HEK293 (cell line): ENCODE results near the gene AKT2.

Experiments
- BCL11A ChIP-seq: fragments of 450-650 bp; formaldehyde crosslinking; IDR thresholded peaks from 2 replicates; pipeline ENCODE4 v1.5.1; 2016; ENCODE audit warnings: low read depth, missing biosample characterization, missing genetic modification characterization
- MZF1 ChIP-seq: fragments of 450-650 bp; formaldehyde crosslinking; IDR thresholded peaks from 2 replicates; pipeline ENCODE4 v1.5.1; 2017; ENCODE audit warnings: missing biosample characterization, missing genetic modification characterization, borderline replicate concordance
- PRDM1 ChIP-seq: fragments of 450-650 bp; formaldehyde crosslinking; IDR thresholded peaks from 2 replicates; pipeline ENCODE4; 2016; ENCODE audit warnings: missing biosample characterization, missing genetic modification characterization
- REPIN1 ChIP-seq: fragments of 450-650 bp; formaldehyde crosslinking; IDR thresholded peaks from 2 replicates; pipeline ENCODE4 v1.5.1; 2017; ENCODE audit warnings: missing biosample characterization, missing genetic modification characterization, low read depth
- ZBTB48 ChIP-seq: fragments of 450-650 bp; formaldehyde crosslinking; IDR thresholded peaks from 2 replicates; pipeline ENCODE4 v1.5.1; 2016; ENCODE audit warnings: missing biosample characterization, missing genetic modification characterization
- ZFP37 ChIP-seq: fragments of 450-650 bp; formaldehyde crosslinking; IDR thresholded peaks from 2 replicates; pipeline ENCODE4 v1.5.1; 2016; ENCODE audit warnings: missing biosample characterization, missing genetic modification characterization
- ZFP41 ChIP-seq: fragments of 450-650 bp; formaldehyde crosslinking; IDR thresholded peaks from 2 replicates; pipeline ENCODE4 v1.5.1; 2016; ENCODE audit warnings: missing biosample characterization, missing genetic modification characterization, borderline replicate concordance
- ZNF16 ChIP-seq: fragments of 450-650 bp; formaldehyde crosslinking; IDR thresholded peaks from 2 replicates; pipeline ENCODE4 v1.5.1; 2016; ENCODE audit warnings: low read depth, missing biosample characterization, missing genetic modification characterization
- ZNF19 ChIP-seq: fragments of 450-650 bp; formaldehyde crosslinking; IDR thresholded peaks from 2 replicates; pipeline ENCODE4; 2016; ENCODE audit warnings: missing biosample characterization, missing genetic modification characterization, low read depth
- ZNF2 ChIP-seq: fragments of 450-650 bp; formaldehyde crosslinking; IDR thresholded peaks from 2 replicates; pipeline ENCODE4 v1.5.1; 2016; ENCODE audit warnings: missing biosample characterization, missing genetic modification characterization
- ZNF335 ChIP-seq: fragments of 450-650 bp; formaldehyde crosslinking; conservative IDR thresholded peaks from 2 replicates; pipeline ENCODE4 v1.5.1; 2016; ENCODE audit warnings: missing biosample characterization, missing genetic modification characterization
- ZNF366 ChIP-seq: fragments of 450-650 bp; formaldehyde crosslinking; conservative IDR thresholded peaks from 2 replicates; pipeline ENCODE4 v1.5.1; 2016; ENCODE audit warnings: missing biosample characterization, missing genetic modification characterization
- ZNF501 ChIP-seq: fragments of 450-650 bp; formaldehyde crosslinking; IDR thresholded peaks from 2 replicates; pipeline ENCODE4 v1.5.1; 2016; ENCODE audit warnings: missing biosample characterization, missing genetic modification characterization
- ZNF529 ChIP-seq: fragments of 450-650 bp; formaldehyde crosslinking; IDR thresholded peaks from 2 replicates; pipeline ENCODE4 v1.5.1; 2017; ENCODE audit warnings: missing genetic modification characterization, missing biosample characterization; ENCODE audit not compliant: insufficient replicate concordance
- ZNF596 ChIP-seq: fragments of 450-650 bp; IDR thresholded peaks from 2 replicates; pipeline ENCODE4 v1.5.0; 2018; ENCODE audit warnings: missing biosample characterization, mild to moderate bottlenecking, missing genetic modification characterization, moderate library complexity
- ZNF600 ChIP-seq: fragments of 450-650 bp; formaldehyde crosslinking; IDR thresholded peaks from 2 replicates; pipeline ENCODE4 v1.5.1; 2016; ENCODE audit warnings: missing biosample characterization, missing genetic modification characterization
- ZNF610 ChIP-seq: fragments of 450-650 bp; formaldehyde crosslinking; IDR thresholded peaks from 2 replicates; pipeline ENCODE4 v1.5.1; 2016; ENCODE audit warnings: missing biosample characterization, missing genetic modification characterization, borderline replicate concordance
- ZNF621 ChIP-seq: fragments of 450-650 bp; formaldehyde crosslinking; IDR thresholded peaks from 2 replicates; pipeline ENCODE4 v1.5.1; 2017; ENCODE audit warnings: missing biosample characterization, missing genetic modification characterization
- ZNF629 ChIP-seq: fragments of 450-650 bp; formaldehyde crosslinking; IDR thresholded peaks from 2 replicates; pipeline ENCODE4 v1.5.1; 2017; ENCODE audit warnings: missing biosample characterization, missing genetic modification characterization
- ZNF639 ChIP-seq: fragments of 450-650 bp; formaldehyde crosslinking; IDR thresholded peaks from 2 replicates; pipeline ENCODE4 v1.5.1; 2016; ENCODE audit warnings: missing biosample characterization, missing genetic modification characterization
- ZNF670 ChIP-seq: fragments of 450-650 bp; formaldehyde crosslinking; IDR thresholded peaks from 2 replicates; pipeline ENCODE4 v1.5.1; 2016; ENCODE audit warnings: missing biosample characterization, missing genetic modification characterization, low read depth
- ZNF792 ChIP-seq: fragments of 450-650 bp; formaldehyde crosslinking; IDR thresholded peaks from 2 replicates; pipeline ENCODE4 v1.5.1; 2016; ENCODE audit warnings: missing biosample characterization, missing genetic modification characterization
- ZSCAN30 ChIP-seq: fragments of 450-650 bp; IDR thresholded peaks from 2 replicates; pipeline ENCODE4 v1.5.1; 2018; ENCODE audit warnings: missing biosample characterization, mild to moderate bottlenecking, missing genetic modification characterization, moderate library complexity
- TF ChIP-seq, protein P1 (sequence below): fragments of 450-650 bp; formaldehyde crosslinking; IDR thresholded peaks from 2 replicates; pipeline ENCODE4 v1.5.1; 2016; ENCODE audit warnings: missing biosample characterization, missing genetic modification characterization, low read depth
- TF ChIP-seq, protein P2 (sequence below): fragments of 450-650 bp; formaldehyde crosslinking; IDR thresholded peaks from 2 replicates; pipeline ENCODE4 v1.5.1; 2016; ENCODE audit warnings: missing biosample characterization, missing genetic modification characterization
- TF ChIP-seq, protein P3 (sequence below): fragments of 450-650 bp; formaldehyde crosslinking; conservative IDR thresholded peaks from 2 replicates; pipeline ENCODE4 v1.5.1; 2016; ENCODE audit warnings: low read depth, missing biosample characterization, missing genetic modification characterization
- TF ChIP-seq, protein P4 (sequence below): fragments of 450-650 bp; formaldehyde crosslinking; IDR thresholded peaks from 2 replicates; pipeline ENCODE4 v1.5.1; 2016; ENCODE audit warnings: missing biosample characterization, missing genetic modification characterization

AKT2 gene

GRCh38 chr19:40285353-40286234 is 449 bp upstream of the AKT2 start (continued):
- TF ChIP-seq ZSCAN30 (peak; percentile 66; the same call in 1 of the 2 replicates), ZNF596 (tag by site-specific recombination) (no peak), ZNF2 (tag by site-specific recombination) (peak; percentile 70), ZNF621 (no peak), ZNF610 (tag by site-specific recombination) (peak; percentile 84; the same call in 1 of the 2 replicates), MZF1 (0 out of 2 replicates have a peak, but pooled peaks have one; percentile 40), ZNF792 (tag by site-specific recombination) (0 out of 2 replicates have a peak, but pooled peaks have one; percentile 20), PRDM1 (tag by site-specific recombination) (no peak), ZNF501 (tag by site-specific recombination) (peak; percentile 68), ZNF670 (tag by site-specific recombination) (no peak), ZNF16 (tag by site-specific recombination) (no peak), ZNF600 (peak; percentile 92), ZFP41 (tag by site-specific recombination) (no peak), ZNF19 (tag by site-specific recombination) (peak; percentile 98), ZFP37 (no peak), ZNF366 (tag by site-specific recombination) (peak; percentile 58; the same call in 1 of the 2 replicates), ZNF639 (tag by site-specific recombination) (0 out of 2 replicates have a peak, but pooled peaks have one; percentile 27), BCL11A (tag by site-specific recombination) (no peak), ZNF335 (tag by site-specific recombination) (peak; percentile 56), REPIN1 (peak; percentile 94; the same call in 1 of the 2 replicates), ZBTB48 (tag by site-specific recombination) (peak; percentile 64; the same call in 1 of the 2 replicates), ZNF529 (tag by site-specific recombination) (no peak), ZNF629 (tag by site-specific recombination) (peak; percentile 86)
- TF ChIP-seq, protein P1, sequence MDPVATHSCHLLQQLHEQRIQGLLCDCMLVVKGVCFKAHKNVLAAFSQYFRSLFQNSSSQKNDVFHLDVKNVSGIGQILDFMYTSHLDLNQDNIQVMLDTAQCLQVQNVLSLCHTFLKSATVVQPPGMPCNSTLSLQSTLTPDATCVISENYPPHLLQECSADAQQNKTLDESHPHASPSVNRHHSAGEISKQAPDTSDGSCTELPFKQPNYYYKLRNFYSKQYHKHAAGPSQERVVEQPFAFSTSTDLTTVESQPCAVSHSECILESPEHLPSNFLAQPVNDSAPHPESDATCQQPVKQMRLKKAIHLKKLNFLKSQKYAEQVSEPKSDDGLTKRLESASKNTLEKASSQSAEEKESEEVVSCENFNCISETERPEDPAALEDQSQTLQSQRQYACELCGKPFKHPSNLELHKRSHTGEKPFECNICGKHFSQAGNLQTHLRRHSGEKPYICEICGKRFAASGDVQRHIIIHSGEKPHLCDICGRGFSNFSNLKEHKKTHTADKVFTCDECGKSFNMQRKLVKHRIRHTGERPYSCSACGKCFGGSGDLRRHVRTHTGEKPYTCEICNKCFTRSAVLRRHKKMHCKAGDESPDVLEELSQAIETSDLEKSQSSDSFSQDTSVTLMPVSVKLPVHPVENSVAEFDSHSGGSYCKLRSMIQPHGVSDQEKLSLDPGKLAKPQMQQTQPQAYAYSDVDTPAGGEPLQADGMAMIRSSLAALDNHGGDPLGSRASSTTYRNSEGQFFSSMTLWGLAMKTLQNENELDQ: no peak
- TF ChIP-seq, protein P2, sequence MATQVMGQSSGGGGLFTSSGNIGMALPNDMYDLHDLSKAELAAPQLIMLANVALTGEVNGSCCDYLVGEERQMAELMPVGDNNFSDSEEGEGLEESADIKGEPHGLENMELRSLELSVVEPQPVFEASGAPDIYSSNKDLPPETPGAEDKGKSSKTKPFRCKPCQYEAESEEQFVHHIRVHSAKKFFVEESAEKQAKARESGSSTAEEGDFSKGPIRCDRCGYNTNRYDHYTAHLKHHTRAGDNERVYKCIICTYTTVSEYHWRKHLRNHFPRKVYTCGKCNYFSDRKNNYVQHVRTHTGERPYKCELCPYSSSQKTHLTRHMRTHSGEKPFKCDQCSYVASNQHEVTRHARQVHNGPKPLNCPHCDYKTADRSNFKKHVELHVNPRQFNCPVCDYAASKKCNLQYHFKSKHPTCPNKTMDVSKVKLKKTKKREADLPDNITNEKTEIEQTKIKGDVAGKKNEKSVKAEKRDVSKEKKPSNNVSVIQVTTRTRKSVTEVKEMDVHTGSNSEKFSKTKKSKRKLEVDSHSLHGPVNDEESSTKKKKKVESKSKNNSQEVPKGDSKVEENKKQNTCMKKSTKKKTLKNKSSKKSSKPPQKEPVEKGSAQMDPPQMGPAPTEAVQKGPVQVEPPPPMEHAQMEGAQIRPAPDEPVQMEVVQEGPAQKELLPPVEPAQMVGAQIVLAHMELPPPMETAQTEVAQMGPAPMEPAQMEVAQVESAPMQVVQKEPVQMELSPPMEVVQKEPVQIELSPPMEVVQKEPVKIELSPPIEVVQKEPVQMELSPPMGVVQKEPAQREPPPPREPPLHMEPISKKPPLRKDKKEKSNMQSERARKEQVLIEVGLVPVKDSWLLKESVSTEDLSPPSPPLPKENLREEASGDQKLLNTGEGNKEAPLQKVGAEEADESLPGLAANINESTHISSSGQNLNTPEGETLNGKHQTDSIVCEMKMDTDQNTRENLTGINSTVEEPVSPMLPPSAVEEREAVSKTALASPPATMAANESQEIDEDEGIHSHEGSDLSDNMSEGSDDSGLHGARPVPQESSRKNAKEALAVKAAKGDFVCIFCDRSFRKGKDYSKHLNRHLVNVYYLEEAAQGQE: no peak
- TF ChIP-seq, protein P3, sequence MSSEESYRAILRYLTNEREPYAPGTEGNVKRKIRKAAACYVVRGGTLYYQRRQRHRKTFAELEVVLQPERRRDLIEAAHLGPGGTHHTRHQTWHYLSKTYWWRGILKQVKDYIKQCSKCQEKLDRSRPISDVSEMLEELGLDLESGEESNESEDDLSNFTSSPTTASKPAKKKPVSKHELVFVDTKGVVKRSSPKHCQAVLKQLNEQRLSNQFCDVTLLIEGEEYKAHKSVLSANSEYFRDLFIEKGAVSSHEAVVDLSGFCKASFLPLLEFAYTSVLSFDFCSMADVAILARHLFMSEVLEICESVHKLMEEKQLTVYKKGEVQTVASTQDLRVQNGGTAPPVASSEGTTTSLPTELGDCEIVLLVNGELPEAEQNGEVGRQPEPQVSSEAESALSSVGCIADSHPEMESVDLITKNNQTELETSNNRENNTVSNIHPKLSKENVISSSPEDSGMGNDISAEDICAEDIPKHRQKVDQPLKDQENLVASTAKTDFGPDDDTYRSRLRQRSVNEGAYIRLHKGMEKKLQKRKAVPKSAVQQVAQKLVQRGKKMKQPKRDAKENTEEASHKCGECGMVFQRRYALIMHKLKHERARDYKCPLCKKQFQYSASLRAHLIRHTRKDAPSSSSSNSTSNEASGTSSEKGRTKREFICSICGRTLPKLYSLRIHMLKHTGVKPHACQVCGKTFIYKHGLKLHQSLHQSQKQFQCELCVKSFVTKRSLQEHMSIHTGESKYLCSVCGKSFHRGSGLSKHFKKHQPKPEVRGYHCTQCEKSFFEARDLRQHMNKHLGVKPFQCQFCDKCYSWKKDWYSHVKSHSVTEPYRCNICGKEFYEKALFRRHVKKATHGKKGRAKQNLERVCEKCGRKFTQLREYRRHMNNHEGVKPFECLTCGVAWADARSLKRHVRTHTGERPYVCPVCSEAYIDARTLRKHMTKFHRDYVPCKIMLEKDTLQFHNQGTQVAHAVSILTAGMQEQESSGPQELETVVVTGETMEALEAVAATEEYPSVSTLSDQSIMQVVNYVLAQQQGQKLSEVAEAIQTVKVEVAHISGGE (tag by site-specific recombination): peak; percentile 53
- TF ChIP-seq, protein P4, sequence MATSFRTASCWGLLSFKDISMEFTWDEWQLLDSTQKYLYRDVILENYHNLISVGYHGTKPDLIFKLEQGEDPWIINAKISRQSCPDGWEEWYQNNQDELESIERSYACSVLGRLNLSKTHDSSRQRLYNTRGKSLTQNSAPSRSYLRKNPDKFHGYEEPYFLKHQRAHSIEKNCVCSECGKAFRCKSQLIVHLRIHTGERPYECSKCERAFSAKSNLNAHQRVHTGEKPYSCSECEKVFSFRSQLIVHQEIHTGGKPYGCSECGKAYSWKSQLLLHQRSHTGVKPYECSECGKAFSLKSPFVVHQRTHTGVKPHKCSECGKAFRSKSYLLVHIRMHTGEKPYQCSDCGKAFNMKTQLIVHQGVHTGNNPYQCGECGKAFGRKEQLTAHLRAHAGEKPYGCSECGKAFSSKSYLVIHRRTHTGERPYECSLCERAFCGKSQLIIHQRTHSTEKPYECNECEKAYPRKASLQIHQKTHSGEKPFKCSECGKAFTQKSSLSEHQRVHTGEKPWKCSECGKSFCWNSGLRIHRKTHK (tag by site-specific recombination): no peak
